Hindlimb muscle (tissue), 1 donor: Measurements from ENCODE around the gene ITGA1. TPM values are rescaled to one million over a fixed set of nuclear protein-coding genes. Genes with fewer than 3 reads are reported as not detected.

Experiments
- DNase-seq: peaks from one replicate; pipeline ENCODE4 v3.0.0-alpha.2; 2013
- polyA plus RNA-seq: library from polyadenylated mRNA; unstranded; fragments of 120-200 nt; gene quantifications from one replicate; pipeline ENCODE4 v1.2.1, GENCODE V29; 2013; ENCODE audit not compliant: insufficient read length

The ITGA1 gene
- polyA plus RNA-seq, 1 donor: 21.6 TPM

GRCh38 chr5:53002491-53002890, 214.8 kb downstream of the ITGA1 start:
- no peak for DNase-seq

GRCh38 chr5:53003144-53003543, 215.4 kb downstream of the ITGA1 start:
- no peak for DNase-seq

- DNase-seq: no peak
These were observed 219.5 kb downstream of the ITGA1 start for GRCh38 chr5:53006911-53007890.

GRCh38 chr5:53008751-53009150, 221.0 kb downstream of the ITGA1 start:
- DNase-seq: no peak

Other genes with a start within 250 kb of the ITGA1 start
- 14.7 TPM for gene PELO, start within 50 bp of the ITGA1 start, polyA plus RNA-seq
- 7.3 TPM for gene ITGA2, start 201.4 kb downstream of the ITGA1 start, polyA plus RNA-seq